ENCODE data around the gene OTP. TPM values are rescaled to one million over a fixed set of nuclear protein-coding genes. Genes with fewer than 3 reads are reported as not detected.

The OTP gene
- total RNA-seq, 1 donor from 2014 or later, result 0.16 TPM

- Histone ChIP-seq H3K4me3 (ENCODE audit: insufficient read depth, low read depth, low read length) (no peak overlapping the region), H3K4me1 (ENCODE audit: insufficient read depth, low read length) (no peaks in the 10 kb centered on the region), H3K36me3 (ENCODE audit: insufficient read depth, low read length) (no peaks in the 10 kb centered on the region), H3K9me3 (ENCODE audit: insufficient read depth, low read depth, low read length) (no peaks in the 10 kb centered on the region), H3K79me2 (ENCODE audit: insufficient read depth, low read length) (no peaks in the 10 kb centered on the region), H3K27ac (ENCODE audit: low read depth, low read length) (no peak overlapping the region), H4K20me1 (ENCODE audit: insufficient read depth, low read length) (no peaks in the 10 kb centered on the region), H3K27me3 (ENCODE audit: insufficient read depth, low read length) (peaks cover 20% of the 10 kb centered on the region), H2AFZ (ENCODE audit: low read depth, low read length) (no peak overlapping the region), H3K9ac (ENCODE audit: low read length) (no peak overlapping the region), H3K4me2 (ENCODE audit: low read length) (no peak overlapping the region)
- Mint-ChIP-seq H3K27me3 (ENCODE audit: low read depth, unreplicated experiment) (peaks cover 24% of the 10 kb centered on the region), H3K4me1 (ENCODE audit: low read depth, unreplicated experiment) (no peaks in the 10 kb centered on the region), H3K36me3 (ENCODE audit: low read depth, unreplicated experiment) (no peaks in the 10 kb centered on the region), H3K9me3 (ENCODE audit: unreplicated experiment) (peaks cover 3% of the 10 kb centered on the region), H3K27ac (ENCODE audit: unreplicated experiment) (no peak overlapping the region), H3K4me3 (ENCODE audit: unreplicated experiment) (no peak overlapping the region)
- FAIRE-seq (no peak), DNase-seq (ENCODE audit: low read depth) (no peak)
- TF ChIP-seq CTCF (IDR thresholded peaks at IDR 0.05; ENCODE audit: insufficient read depth, low read depth, low read length) (no peak), EZH2 (IDR thresholded peaks at IDR 0.05; ENCODE audit: insufficient read depth, low read length) (no peak)
Measured at GRCh38 chr5:77669677-77670076, 31.2 kb upstream of the OTP start.

GRCh38 chr5:77663090-77663863, 24.8 kb upstream of the OTP start:
- H3K27me3 ChIP-seq (ENCODE audit: insufficient read depth, low read length), result peaks cover 13% of the 10 kb centered on the region
- H3K36me3 ChIP-seq (ENCODE audit: insufficient read depth, low read length), result no peaks in the 10 kb centered on the region
- H3K9ac ChIP-seq (ENCODE audit: low read length), result no peak overlapping the region
- H3K79me2 ChIP-seq (ENCODE audit: insufficient read depth, low read length), result no peaks in the 10 kb centered on the region
- no peak for FAIRE-seq
- no peak for DNase-seq (ENCODE audit: low read depth)
- H3K27ac ChIP-seq (ENCODE audit: low read depth, low read length), result no peak overlapping the region
- H2AFZ ChIP-seq (ENCODE audit: low read depth, low read length), result no peak overlapping the region
- Mint-ChIP-seq H3K4me1 (ENCODE audit: low read depth, unreplicated experiment) (peaks cover 13% of the 10 kb centered on the region), H3K4me3 (ENCODE audit: unreplicated experiment) (no peak overlapping the region), H3K36me3 (ENCODE audit: low read depth, unreplicated experiment) (no peaks in the 10 kb centered on the region), H3K9me3 (ENCODE audit: unreplicated experiment) (no peaks in the 10 kb centered on the region), H3K27me3 (ENCODE audit: low read depth, unreplicated experiment) (no peaks in the 10 kb centered on the region), H3K27ac (ENCODE audit: unreplicated experiment) (no peak overlapping the region)
- H4K20me1 ChIP-seq (ENCODE audit: insufficient read depth, low read length), result no peaks in the 10 kb centered on the region
- H3K4me1 ChIP-seq (ENCODE audit: insufficient read depth, low read length), result no peaks in the 10 kb centered on the region
- no peak overlapping the region for H3K4me3 ChIP-seq (ENCODE audit: insufficient read depth, low read depth, low read length)
- no peak overlapping the region for H3K4me2 ChIP-seq (ENCODE audit: low read length)
- no peaks in the 10 kb centered on the region for H3K9me3 ChIP-seq (ENCODE audit: insufficient read depth, low read depth, low read length)
- no peak for TF ChIP-seq CTCF (IDR thresholded peaks at IDR 0.05; ENCODE audit: insufficient read depth, low read depth, low read length)
- no peak for TF ChIP-seq EZH2 (IDR thresholded peaks at IDR 0.05; ENCODE audit: insufficient read depth, low read length)

GRCh38 chr5:77662635-77663034, 24.1 kb upstream of the OTP start:
- Mint-ChIP-seq H3K27ac (ENCODE audit: unreplicated experiment) (no peak overlapping the region), H3K36me3 (ENCODE audit: low read depth, unreplicated experiment) (no peaks in the 10 kb centered on the region), H3K27me3 (ENCODE audit: low read depth, unreplicated experiment) (no peaks in the 10 kb centered on the region), H3K4me1 (ENCODE audit: low read depth, unreplicated experiment) (peaks cover 13% of the 10 kb centered on the region), H3K9me3 (ENCODE audit: unreplicated experiment) (no peaks in the 10 kb centered on the region), H3K4me3 (ENCODE audit: unreplicated experiment) (no peak overlapping the region)
- Histone ChIP-seq H3K4me1 (ENCODE audit: insufficient read depth, low read length) (no peaks in the 10 kb centered on the region), H3K4me3 (ENCODE audit: insufficient read depth, low read depth, low read length) (no peak overlapping the region), H3K9ac (ENCODE audit: low read length) (no peak overlapping the region), H3K27me3 (ENCODE audit: insufficient read depth, low read length) (peaks cover 12% of the 10 kb centered on the region), H3K4me2 (ENCODE audit: low read length) (no peak overlapping the region), H3K79me2 (ENCODE audit: insufficient read depth, low read length) (no peaks in the 10 kb centered on the region), H3K27ac (ENCODE audit: low read depth, low read length) (no peak overlapping the region), H4K20me1 (ENCODE audit: insufficient read depth, low read length) (no peaks in the 10 kb centered on the region), H2AFZ (ENCODE audit: low read depth, low read length) (no peak overlapping the region), H3K36me3 (ENCODE audit: insufficient read depth, low read length) (no peaks in the 10 kb centered on the region), H3K9me3 (ENCODE audit: insufficient read depth, low read depth, low read length) (no peaks in the 10 kb centered on the region)
- DNase-seq (ENCODE audit: low read depth) (no peak), FAIRE-seq (no peak)
- TF ChIP-seq EZH2 (IDR thresholded peaks at IDR 0.05; ENCODE audit: insufficient read depth, low read length) (no peak), CTCF (IDR thresholded peaks at IDR 0.05; ENCODE audit: insufficient read depth, low read depth, low read length) (no peak)
